Activated CD8-positive, alpha-beta memory T cell treated with anti-CD3 and anti-CD28 coated beads, Interleukin-2, amount 50 U/mL, for 24 hours (primary cell): ENCODE data around the gene ADAT3.

Source experiments
- DNase-seq: peaks from one replicate; pipeline ENCODE4 v3.0.0-alpha.2; 2020; ENCODE audit errors: extremely low read depth

ADAT3 gene

GRCh38 chr19:1912760-1913505 is 7.7 kb downstream of the ADAT3 start:
- no peak for DNase-seq

- no peak for DNase-seq
Measured at GRCh38 chr19:1913781-1914577, 8.8 kb downstream of the ADAT3 start.

GRCh38 chr19:1914826-1915341 is 9.7 kb downstream of the ADAT3 start:
- DNase-seq = no peak

- no peak for DNase-seq
Measured at GRCh38 chr19:1917146-1917545, 11.9 kb downstream of the ADAT3 start.

GRCh38 chr19:1917926-1918325 is 12.7 kb downstream of the ADAT3 start:
- no peak for DNase-seq

- no peak for DNase-seq
Measured at GRCh38 chr19:1918975-1919374, 13.8 kb downstream of the ADAT3 start.

GRCh38 chr19:1920644-1921043 is 15.4 kb downstream of the ADAT3 start:
- DNase-seq = no peak

GRCh38 chr19:1921326-1921725 is 16.1 kb downstream of the ADAT3 start:
- DNase-seq = no peak

- no peak for DNase-seq
Measured at GRCh38 chr19:1921825-1922224, 16.6 kb downstream of the ADAT3 start.

GRCh38 chr19:1922803-1923202 is 17.6 kb downstream of the ADAT3 start:
- no peak for DNase-seq

- DNase-seq = no peak
Measured at GRCh38 chr19:1923319-1923718, 18.1 kb downstream of the ADAT3 start.

- DNase-seq = no peak
Measured at GRCh38 chr19:1924320-1924961, 19.2 kb downstream of the ADAT3 start.

- no peak for DNase-seq
Measured at GRCh38 chr19:1925544-1925943, 20.3 kb downstream of the ADAT3 start.

- no peak for DNase-seq
Measured at GRCh38 chr19:1929021-1929742, 24.0 kb downstream of the ADAT3 start.

- no peak for DNase-seq
Measured at GRCh38 chr19:1931445-1931844, 26.2 kb downstream of the ADAT3 start.

- DNase-seq = no peak
Measured at GRCh38 chr19:1932395-1932794, 27.2 kb downstream of the ADAT3 start.

- no peak for DNase-seq
Measured at GRCh38 chr19:1933244-1933643, 28.0 kb downstream of the ADAT3 start.

GRCh38 chr19:1933942-1934341 is 28.7 kb downstream of the ADAT3 start:
- DNase-seq = no peak

- no peak for DNase-seq
Measured at GRCh38 chr19:1935484-1936208, 30.4 kb downstream of the ADAT3 start.

GRCh38 chr19:1936430-1936829 is 31.2 kb downstream of the ADAT3 start:
- DNase-seq = no peak

GRCh38 chr19:1936916-1937610 is 31.9 kb downstream of the ADAT3 start:
- no peak for DNase-seq
